Right renal pelvis (tissue), 4 donors: ENCODE measurements around the gene MMP14. TPM values are rescaled to one million over a fixed set of nuclear protein-coding genes. Genes with fewer than 3 reads are reported as not detected.
"Not testable (repeated sequence)": the region's sequence is repeated elsewhere in the genome, so short reads cannot be mapped to it uniquely, and the experiment has no call there.

Experiments used
- DNase-seq, 4 donors: peaks; one replicate each; pipeline ENCODE4 v3.0.0-alpha.2; 2013; ENCODE audit warnings: low read depth in 4 of 4, low spot score in 3 of 4, missing footprints in 1 of 4
- polyA plus RNA-seq, 4 donors: library from polyadenylated mRNA; unstranded; fragments of 120-200 nt; gene quantifications; one replicate each; pipeline ENCODE4 v1.2.1, GENCODE V29; 2013; ENCODE audit not compliant: insufficient read length in 4 of 4

The MMP14 gene
- polyA plus RNA-seq, 4 donors, result 147 to 172 (median 165) TPM

GRCh38 chr14:22839159-22839779, 2.9 kb downstream of the MMP14 start:
- DNase-seq, result no peak

GRCh38 chr14:22841311-22841710, 4.9 kb downstream of the MMP14 start:
- no peak for DNase-seq

- no peak for DNase-seq
These were observed 5.4 kb downstream of the MMP14 start for GRCh38 chr14:22841769-22842168.

GRCh38 chr14:22842211-22843122, 6.1 kb downstream of the MMP14 start:
- no peak for DNase-seq

- DNase-seq, result no peak
These were observed 6.9 kb downstream of the MMP14 start for GRCh38 chr14:22843123-22843925.

GRCh38 chr14:22844221-22845102, 8.1 kb downstream of the MMP14 start:
- no peak for DNase-seq

GRCh38 chr14:22845103-22845394, 8.7 kb downstream of the MMP14 start:
- DNase-seq, result no peak

GRCh38 chr14:22845821-22846625, 9.6 kb downstream of the MMP14 start:
- no peak for DNase-seq

- no peak for DNase-seq
These were observed 10.5 kb downstream of the MMP14 start for GRCh38 chr14:22846811-22847307.

GRCh38 chr14:22847661-22848341, 11.4 kb downstream of the MMP14 start:
- no peak for DNase-seq

GRCh38 chr14:22848351-22849164, 12.2 kb downstream of the MMP14 start:
- DNase-seq, result peak in 1 of 4 donors; percentile 44

GRCh38 chr14:22849212-22849819, 12.9 kb downstream of the MMP14 start:
- DNase-seq, result peak in 1 of 4 donors; percentile 18

GRCh38 chr14:22850944-22851764, 14.8 kb downstream of the MMP14 start:
- no peak for DNase-seq

GRCh38 chr14:22852178-22852577, 15.8 kb downstream of the MMP14 start:
- not testable (repeated sequence) for DNase-seq

GRCh38 chr14:22852599-22852939, 16.2 kb downstream of the MMP14 start:
- DNase-seq, result no peak

GRCh38 chr14:22852940-22853767, 16.8 kb downstream of the MMP14 start:
- peak in 3 of 4 donors; percentile 78 to 85 (median 84) for DNase-seq
